GM20431 (cell line): ENCODE measurements around the gene SNX10.

ENCODE experiments used
- in situ Hi-C: fragments of 300-500 bp; cut with MseI, MboI; formaldehyde crosslinking; loops from one replicate; pipeline ENCODE4 v1.15.0; 2020; ENCODE audit warnings: low sequenced_read_pairs; ENCODE audit not compliant: unreplicated experiment

Gene SNX10

GRCh38 chr7:26363465-26363864, 71.8 kb downstream of the SNX10 start:
- in situ Hi-C loops = loop anchor here (10.0 to 25.0 kb wide), 3 partner anchors 279 to 476 kb away; no protein-coding TSS in a partner anchor

GRCh38 chr7:26365077-26365900, 73.6 kb downstream of the SNX10 start:
- in situ Hi-C loops = loop anchor here (10.0 to 25.0 kb wide), 3 partner anchors 280 to 478 kb away; no protein-coding TSS in a partner anchor

- in situ Hi-C loops = loop anchor here (10.0 to 25.0 kb wide), 3 partner anchors 281 to 479 kb away; no protein-coding TSS in a partner anchor
Measured at GRCh38 chr7:26365901-26366275, 74.2 kb downstream of the SNX10 start.

GRCh38 chr7:26367219-26367711, 75.6 kb downstream of the SNX10 start:
- in situ Hi-C loops = loop anchor here (10.0 to 25.0 kb wide), 3 partner anchors 282 to 480 kb away; no protein-coding TSS in a partner anchor

GRCh38 chr7:26368542-26368941, 76.9 kb downstream of the SNX10 start:
- in situ Hi-C loops = loop anchor here (10.0 to 25.0 kb wide), 3 partner anchors 284 to 481 kb away; no protein-coding TSS in a partner anchor

- in situ Hi-C loops = loop anchor here (10.0 to 25.0 kb wide), 3 partner anchors 285 to 482 kb away; no protein-coding TSS in a partner anchor
Measured at GRCh38 chr7:26369593-26369992, 77.9 kb downstream of the SNX10 start.

- in situ Hi-C loops = loop anchor here (10.0 to 25.0 kb wide), 3 partner anchors 135 to 483 kb away; no protein-coding TSS in a partner anchor
Measured at GRCh38 chr7:26370011-26370410, 78.3 kb downstream of the SNX10 start.

- in situ Hi-C loops = loop anchor here (10.0 to 25.0 kb wide), 3 partner anchors 133 to 485 kb away; no protein-coding TSS in a partner anchor
Measured at GRCh38 chr7:26372249-26372648, 80.6 kb downstream of the SNX10 start.

- in situ Hi-C loops = loop anchor here (10.0 to 25.0 kb wide), 3 partner anchors 132 to 485 kb away; no protein-coding TSS in a partner anchor
Measured at GRCh38 chr7:26372704-26373103, 81.0 kb downstream of the SNX10 start.

GRCh38 chr7:26374647-26375373, 83.1 kb downstream of the SNX10 start:
- in situ Hi-C loops = loop anchor here (10.0 to 25.0 kb wide), 4 partner anchors 130 to 787 kb away; partner anchors contain the start of genes HOXA10, HOXA3, HOXA7 and HOXA9

GRCh38 chr7:26375726-26376174, 84.1 kb downstream of the SNX10 start:
- in situ Hi-C loops = loop anchor here (10.0 to 25.0 kb wide), 2 partner anchors 129 to 787 kb away; partner anchors contain the start of genes HOXA10, HOXA3, HOXA7 and HOXA9

GRCh38 chr7:26376175-26376917, 84.7 kb downstream of the SNX10 start:
- in situ Hi-C loops = loop anchor here (10.0 to 25.0 kb wide), 2 partner anchors 128 to 786 kb away; partner anchors contain the start of genes HOXA10, HOXA3, HOXA7 and HOXA9

- in situ Hi-C loops = loop anchor here (10.0 to 25.0 kb wide), 2 partner anchors 127 to 784 kb away; partner anchors contain the start of genes HOXA10, HOXA3, HOXA7 and HOXA9
Measured at GRCh38 chr7:26378016-26378415, 86.4 kb downstream of the SNX10 start.

- in situ Hi-C loops = loop anchor here (10.0 to 25.0 kb wide), 2 partner anchors 125 to 783 kb away; partner anchors contain the start of genes HOXA10, HOXA3, HOXA7 and HOXA9
Measured at GRCh38 chr7:26379711-26380110, 88.0 kb downstream of the SNX10 start.

- in situ Hi-C loops = loop anchor here (25.0 kb wide), 1 partner anchor 781 kb away; the partner anchor contains the start of genes HOXA10, HOXA3, HOXA7 and HOXA9
Measured at GRCh38 chr7:26381476-26382353, 90.1 kb downstream of the SNX10 start.

GRCh38 chr7:26385240-26385639, 93.6 kb downstream of the SNX10 start:
- in situ Hi-C loops = loop anchor here (25.0 kb wide), 1 partner anchor 777 kb away; the partner anchor contains the start of genes HOXA10, HOXA3, HOXA7 and HOXA9

- in situ Hi-C loops = loop anchor here (25.0 kb wide), 1 partner anchor 775 kb away; the partner anchor contains the start of genes HOXA10, HOXA3, HOXA7 and HOXA9
Measured at GRCh38 chr7:26387731-26388130, 96.1 kb downstream of the SNX10 start.

GRCh38 chr7:26388256-26388655, 96.6 kb downstream of the SNX10 start:
- in situ Hi-C loops = loop anchor here (25.0 kb wide), 1 partner anchor 774 kb away; the partner anchor contains the start of genes HOXA10, HOXA3, HOXA7 and HOXA9
